Retinal pigment epithelial cell (primary cell): ENCODE results near the gene UBAC2.

Experiments
- DNase-seq: peaks from one replicate; pipeline ENCODE4 v3.0.0-alpha.2; 2010; ENCODE audit warnings: low read depth
- H3K4me3 ChIP-seq: 2 replicates; pipeline ENCODE4 v1.5.1; 2011; ENCODE audit warnings: mild to moderate bottlenecking, low read length, control low read depth, moderate library complexity
- TF ChIP-seq, protein P1 (sequence below): conservative IDR thresholded peaks from 2 replicates; pipeline ENCODE4 v1.5.1; 2011; ENCODE audit warnings: low read depth, low read length, control low read depth, inconsistent platforms

The UBAC2 gene

DNA sequence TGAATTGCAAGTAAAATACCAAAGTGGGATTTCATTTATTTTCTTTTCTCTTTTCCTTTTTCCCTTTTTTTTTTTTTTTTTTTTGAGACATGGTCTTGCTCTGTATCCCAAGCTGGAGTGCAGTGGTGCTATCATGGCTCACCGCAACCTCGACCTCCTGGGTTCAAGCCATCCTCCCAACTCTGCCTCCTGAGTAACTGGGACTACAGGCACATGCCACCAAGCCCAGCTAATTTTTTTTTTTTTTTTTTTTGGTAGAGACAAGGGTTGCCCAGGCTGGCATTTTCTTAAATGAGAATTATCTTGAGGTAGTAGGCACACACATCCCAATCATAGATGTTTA lies 175.1 kb downstream of the UBAC2 start:
- no peak for DNase-seq

DNA sequence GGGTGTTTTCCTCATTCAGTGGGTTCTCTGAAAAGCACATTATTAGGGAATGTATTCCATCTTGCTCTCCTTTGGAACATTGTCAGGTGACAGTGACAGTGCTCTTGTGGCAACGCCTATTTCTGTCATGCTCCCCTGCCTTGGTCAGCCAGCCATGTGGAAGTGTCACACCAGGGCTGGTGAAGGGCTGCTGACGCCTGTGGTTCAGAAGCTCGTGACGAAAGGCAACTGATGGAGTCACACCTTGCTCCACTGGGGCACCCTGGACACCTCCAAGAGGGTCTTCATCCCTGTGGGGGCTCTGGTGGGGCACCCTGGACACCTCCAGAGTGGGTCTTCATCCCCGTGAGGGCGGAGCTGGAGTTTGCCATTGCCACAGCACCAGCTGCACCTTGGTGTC lies 175.5 kb downstream of the UBAC2 start:
- DNase-seq: no peak

More for the DNA sequence above, 175.1 kb downstream of the UBAC2 start:
- H3K4me3 ChIP-seq: no peak overlapping the region
- TF ChIP-seq, protein P1, sequence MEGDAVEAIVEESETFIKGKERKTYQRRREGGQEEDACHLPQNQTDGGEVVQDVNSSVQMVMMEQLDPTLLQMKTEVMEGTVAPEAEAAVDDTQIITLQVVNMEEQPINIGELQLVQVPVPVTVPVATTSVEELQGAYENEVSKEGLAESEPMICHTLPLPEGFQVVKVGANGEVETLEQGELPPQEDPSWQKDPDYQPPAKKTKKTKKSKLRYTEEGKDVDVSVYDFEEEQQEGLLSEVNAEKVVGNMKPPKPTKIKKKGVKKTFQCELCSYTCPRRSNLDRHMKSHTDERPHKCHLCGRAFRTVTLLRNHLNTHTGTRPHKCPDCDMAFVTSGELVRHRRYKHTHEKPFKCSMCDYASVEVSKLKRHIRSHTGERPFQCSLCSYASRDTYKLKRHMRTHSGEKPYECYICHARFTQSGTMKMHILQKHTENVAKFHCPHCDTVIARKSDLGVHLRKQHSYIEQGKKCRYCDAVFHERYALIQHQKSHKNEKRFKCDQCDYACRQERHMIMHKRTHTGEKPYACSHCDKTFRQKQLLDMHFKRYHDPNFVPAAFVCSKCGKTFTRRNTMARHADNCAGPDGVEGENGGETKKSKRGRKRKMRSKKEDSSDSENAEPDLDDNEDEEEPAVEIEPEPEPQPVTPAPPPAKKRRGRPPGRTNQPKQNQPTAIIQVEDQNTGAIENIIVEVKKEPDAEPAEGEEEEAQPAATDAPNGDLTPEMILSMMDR: no peak

DNA sequence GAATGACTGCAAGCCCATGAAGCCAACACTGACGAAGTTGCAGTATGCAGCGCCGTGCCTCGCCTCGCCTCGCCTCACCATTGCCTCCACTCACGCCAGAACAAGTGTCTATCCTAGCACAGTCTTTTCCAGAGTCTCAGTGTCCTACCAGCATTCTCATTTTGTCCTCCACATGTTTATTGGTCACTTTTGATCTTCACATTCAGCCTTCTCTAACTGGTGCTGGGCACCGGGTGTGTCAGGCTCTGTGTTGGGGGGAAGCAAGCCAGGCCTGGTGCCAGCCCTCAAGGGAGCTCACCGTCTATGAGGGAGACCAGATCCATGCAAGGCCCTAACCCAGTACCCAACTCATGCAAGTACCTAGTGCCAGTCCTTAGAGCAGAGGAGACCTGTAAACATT lies 176.3 kb downstream of the UBAC2 start:
- TF ChIP-seq, protein P1: no peak
- no peak overlapping the region for H3K4me3 ChIP-seq

More for the DNA sequence above, 175.5 kb downstream of the UBAC2 start:
- no peak overlapping the region for H3K4me3 ChIP-seq
- TF ChIP-seq, protein P1: no peak

DNA sequence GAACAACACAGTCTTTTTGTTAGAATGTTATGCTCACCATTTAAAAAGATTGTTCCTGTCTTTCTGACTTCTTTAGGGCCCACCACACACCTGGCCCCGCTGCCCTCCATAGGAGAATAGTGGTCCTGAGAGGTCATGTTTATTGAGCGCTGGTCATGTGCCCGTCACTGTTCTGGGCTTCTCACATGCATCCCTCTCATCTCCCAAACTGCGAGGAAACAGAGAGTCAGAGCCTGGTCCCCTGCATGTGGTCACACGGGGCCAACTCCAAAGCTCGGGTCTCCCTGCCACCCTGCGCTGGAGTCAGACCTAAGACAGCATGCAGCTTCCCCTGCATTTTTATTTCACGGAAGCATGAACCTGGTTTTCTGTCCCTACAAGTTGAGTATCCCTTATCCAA lies 177.0 kb downstream of the UBAC2 start:
- TF ChIP-seq, protein P1: no peak

More for the DNA sequence above, 176.3 kb downstream of the UBAC2 start:
- no peak for DNase-seq

DNA sequence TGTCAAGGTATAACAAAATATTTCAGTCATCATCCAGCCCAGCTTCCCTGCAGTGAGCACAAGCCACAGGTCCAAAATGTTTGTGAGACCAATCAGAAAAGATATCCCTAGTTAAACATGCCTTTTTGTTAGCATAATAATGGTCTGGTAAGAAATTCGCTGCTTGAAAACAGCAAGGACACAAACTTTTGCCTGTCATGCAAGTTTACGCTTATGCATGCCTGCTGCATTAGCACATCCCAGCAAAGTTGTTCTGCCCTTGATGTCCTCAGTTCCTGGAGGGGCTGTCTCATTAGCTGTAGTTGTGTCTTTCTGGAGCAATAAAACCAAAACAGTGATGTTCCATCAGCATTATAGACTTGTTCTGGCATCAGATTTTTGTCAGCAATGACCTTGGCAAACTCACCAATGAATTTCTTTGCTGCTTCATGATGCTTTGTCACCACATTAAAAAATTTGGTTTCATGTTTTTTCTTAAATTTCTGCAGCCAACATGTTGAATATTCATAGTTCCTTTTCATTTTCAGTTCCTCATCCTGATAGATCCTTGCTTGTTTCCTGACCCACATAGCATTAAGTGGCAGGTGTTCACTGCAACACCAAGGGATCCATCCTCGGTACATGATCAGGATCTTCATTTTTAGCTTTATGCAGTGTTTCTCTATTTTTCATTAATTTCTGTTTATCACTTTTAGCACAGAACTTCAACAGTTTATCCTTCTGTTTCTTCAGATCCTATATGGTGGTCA lies 178.5 kb downstream of the UBAC2 start:
- TF ChIP-seq, protein P1: no peak
- DNase-seq: no peak
- H3K4me3 ChIP-seq: no peak overlapping the region

More for the DNA sequence above, 177.0 kb downstream of the UBAC2 start:
- no peak for DNase-seq
- H3K4me3 ChIP-seq: no peak overlapping the region

DNA sequence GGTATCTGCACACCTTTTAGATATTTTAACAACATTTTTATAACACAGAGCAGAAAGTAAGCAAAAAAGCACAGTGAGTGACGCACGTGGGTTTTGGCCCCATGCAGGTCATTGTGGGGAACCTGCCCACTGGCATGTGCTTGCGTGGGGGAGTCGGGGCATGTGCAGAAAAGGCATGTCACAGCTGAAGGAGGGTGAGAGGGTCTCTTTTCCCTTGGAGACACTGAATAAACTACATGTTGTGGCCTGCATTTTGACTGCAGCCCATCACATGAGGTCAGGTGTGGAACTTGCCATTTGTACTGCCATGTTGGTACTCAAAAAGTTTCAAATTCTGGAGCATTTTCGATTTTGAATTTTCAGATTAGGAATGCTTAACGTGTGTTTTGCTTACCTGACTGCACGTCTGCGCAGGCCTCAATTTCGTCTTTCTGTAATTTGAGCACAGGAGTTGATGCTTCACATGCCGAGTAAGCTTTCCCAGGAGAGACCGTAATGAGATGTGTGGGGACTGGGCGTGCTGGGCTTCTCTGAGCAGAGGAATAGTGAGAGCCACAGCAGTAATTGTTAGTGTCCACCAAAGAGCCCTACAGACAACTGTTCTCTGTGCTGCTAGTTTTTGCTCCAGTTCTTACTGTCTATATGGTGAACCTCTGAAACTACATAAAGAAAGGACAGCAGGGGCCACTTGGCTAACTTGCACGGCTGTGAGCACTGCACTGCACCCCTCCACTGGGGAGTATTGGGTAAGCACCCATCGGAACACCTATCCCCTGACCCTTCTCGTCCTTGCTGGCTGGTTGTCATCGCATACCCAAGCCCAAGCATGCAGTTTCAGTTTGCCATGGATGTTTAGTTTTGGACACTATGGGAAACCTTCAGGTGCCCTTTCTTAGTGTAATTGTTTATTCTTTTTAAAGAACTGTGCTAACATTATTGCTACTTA lies 179.5 kb downstream of the UBAC2 start:
- TF ChIP-seq, protein P1: no peak
- DNase-seq: no peak
- no peak overlapping the region for H3K4me3 ChIP-seq
